ENCODE measurements around the gene CLEC16A. TPM values are rescaled to one million over a fixed set of nuclear protein-coding genes. Genes with fewer than 3 reads are reported as not detected.

CLEC16A gene
- total and polyA plus RNA-seq, 2 donors: 10.9 to 19.9 TPM

DNA sequence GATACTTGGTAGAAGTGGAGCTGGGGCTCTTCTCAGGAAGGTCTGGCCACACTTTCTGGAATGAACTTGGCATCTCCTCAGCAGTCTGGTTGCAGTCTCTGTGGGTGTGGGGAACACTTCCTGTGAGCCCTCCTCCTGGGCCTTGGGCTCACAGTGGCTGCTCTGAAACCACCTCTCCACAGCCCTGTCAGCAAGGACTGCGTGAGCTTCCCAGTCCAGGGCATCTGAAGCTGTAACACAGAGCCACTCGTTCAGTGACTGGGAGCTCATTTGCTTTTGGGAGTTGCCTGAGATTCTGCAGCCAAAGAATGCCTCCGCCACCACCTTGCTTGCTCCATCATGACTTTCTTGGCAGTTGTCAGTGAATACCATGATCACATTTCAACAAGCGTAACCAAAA is 60.0 kb downstream of the CLEC16A start:
- no peak for DNase-seq (ENCODE audit: extremely low spot score)
- Histone ChIP-seq H3K27ac (ENCODE audit: low read depth) (no peak overlapping the region), H3K4me1 (ENCODE audit: insufficient read depth) (no peaks in the 10 kb centered on the region), H3K36me3 (ENCODE audit: insufficient read depth) (no peaks in the 10 kb centered on the region), H3K4me3 (ENCODE audit: low read depth, low read length) (no peak overlapping the region)
- WGBS: 79% methylated on average over 4 of the region's 4 CpGs

DNA sequence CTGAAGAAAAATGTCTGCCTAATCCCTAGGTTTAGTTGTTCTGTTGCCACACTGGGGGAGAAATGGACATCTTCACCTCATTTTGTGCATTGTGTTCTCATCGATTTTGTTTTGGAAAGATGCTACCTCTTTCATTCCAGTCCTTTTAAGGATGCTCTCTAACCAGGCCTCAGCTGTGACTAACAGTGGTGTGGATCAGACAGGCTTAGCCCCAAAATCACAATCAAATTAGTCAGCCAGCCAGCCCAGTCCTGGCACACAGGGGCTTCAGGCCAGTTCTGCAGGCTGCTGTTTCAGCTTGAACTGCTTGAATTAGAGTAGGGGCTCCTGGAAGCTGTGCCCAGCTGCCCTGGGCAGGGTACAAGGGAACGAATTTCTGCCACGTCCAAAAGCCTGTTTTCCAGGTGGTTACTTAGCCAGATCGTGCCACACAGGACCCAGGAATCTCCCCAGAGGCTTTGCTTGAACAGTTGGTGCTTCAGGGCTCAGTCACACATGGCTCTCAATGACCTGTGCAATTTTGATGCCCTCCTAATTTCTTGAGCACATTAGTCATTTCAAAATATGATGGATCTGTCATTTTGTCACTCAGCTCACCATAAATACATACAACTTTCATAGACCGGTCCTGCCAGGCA is 60.7 kb downstream of the CLEC16A start:
- no peak for DNase-seq (ENCODE audit: extremely low spot score)
- Histone ChIP-seq H3K4me1 (ENCODE audit: insufficient read depth) (no peaks in the 10 kb centered on the region), H3K27ac (ENCODE audit: low read depth) (no peak overlapping the region), H3K4me3 (ENCODE audit: low read depth, low read length) (no peak overlapping the region), H3K36me3 (ENCODE audit: insufficient read depth) (no peaks in the 10 kb centered on the region)
- 74% methylated on average over 5 of the region's 5 CpGs for WGBS

GRCh38 chr16:11005611-11005975 is 61.2 kb downstream of the CLEC16A start:
- Histone ChIP-seq H3K36me3 (ENCODE audit: insufficient read depth) (no peaks in the 10 kb centered on the region), H3K27ac (ENCODE audit: low read depth) (no peak overlapping the region), H3K4me1 (ENCODE audit: insufficient read depth) (no peaks in the 10 kb centered on the region), H3K4me3 (ENCODE audit: low read depth, low read length) (no peak overlapping the region)
- DNase-seq (ENCODE audit: extremely low spot score): no peak
- 68% methylated on average over 4 of the region's 4 CpGs for WGBS

- no peak for DNase-seq (ENCODE audit: extremely low spot score)
- no peaks in the 10 kb centered on the region for H3K36me3 ChIP-seq (ENCODE audit: insufficient read depth)
- H3K4me1 ChIP-seq (ENCODE audit: insufficient read depth): no peaks in the 10 kb centered on the region
- no peak overlapping the region for H3K27ac ChIP-seq (ENCODE audit: low read depth)
- 86% methylated on average over 2 of the region's 2 CpGs for WGBS
- H3K4me3 ChIP-seq (ENCODE audit: low read depth, low read length): no peak overlapping the region
Observed at GRCh38 chr16:11006656-11007055, 62.3 kb downstream of the CLEC16A start.

DNA sequence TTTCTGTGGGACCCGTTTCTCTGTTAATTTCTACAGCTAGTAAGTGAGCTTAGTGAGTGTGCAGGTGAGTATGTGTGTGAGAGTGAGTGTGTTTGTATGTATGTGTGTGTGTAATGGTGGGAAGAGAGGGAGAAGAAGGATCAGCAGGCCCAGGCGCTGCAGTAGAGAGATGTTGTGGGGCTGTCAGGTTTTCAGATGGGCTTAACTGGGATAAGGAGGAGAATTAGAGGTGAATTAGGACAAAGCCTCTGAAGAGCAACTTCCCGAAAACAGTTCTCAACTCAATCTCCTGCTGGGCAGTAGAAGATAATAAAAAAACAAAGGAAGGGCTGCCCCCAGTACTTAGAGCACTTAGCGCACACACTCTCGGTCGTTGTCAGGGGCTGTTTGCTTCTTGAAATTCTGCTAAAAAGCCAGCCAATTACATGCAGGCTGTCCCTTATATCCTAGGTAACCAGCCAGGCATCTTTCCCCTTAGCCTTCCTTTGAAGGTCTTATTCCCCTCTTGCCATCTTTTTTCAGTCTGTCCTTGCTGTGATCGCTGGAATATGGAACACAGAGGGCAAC is 63.4 kb downstream of the CLEC16A start:
- Histone ChIP-seq H3K27ac (ENCODE audit: low read depth) (no peak overlapping the region), H3K4me3 (ENCODE audit: low read depth, low read length) (no peak overlapping the region), H3K4me1 (ENCODE audit: insufficient read depth) (no peaks in the 10 kb centered on the region), H3K36me3 (ENCODE audit: insufficient read depth) (no peaks in the 10 kb centered on the region)
- DNase-seq (ENCODE audit: extremely low spot score): no peak
- 82% methylated on average over 7 of the region's 7 CpGs for WGBS

- WGBS: 91% methylated on average over 8 of the region's 8 CpGs
- no peaks in the 10 kb centered on the region for H3K36me3 ChIP-seq (ENCODE audit: insufficient read depth)
- no peak overlapping the region for H3K27ac ChIP-seq (ENCODE audit: low read depth)
- no peak overlapping the region for H3K4me3 ChIP-seq (ENCODE audit: low read depth, low read length)
- H3K4me1 ChIP-seq (ENCODE audit: insufficient read depth): no peaks in the 10 kb centered on the region
- DNase-seq (ENCODE audit: extremely low spot score): no peak
Observed at GRCh38 chr16:11009027-11009755, 64.8 kb downstream of the CLEC16A start.

GRCh38 chr16:11010575-11011221 is 66.3 kb downstream of the CLEC16A start:
- Histone ChIP-seq H3K36me3 (ENCODE audit: insufficient read depth) (no peaks in the 10 kb centered on the region), H3K4me3 (ENCODE audit: low read depth, low read length) (no peak overlapping the region), H3K27ac (ENCODE audit: low read depth) (no peak overlapping the region), H3K4me1 (ENCODE audit: insufficient read depth) (no peaks in the 10 kb centered on the region)
- WGBS: 91% methylated on average over 12 of the region's 12 CpGs
- no peak for DNase-seq (ENCODE audit: extremely low spot score)

DNA sequence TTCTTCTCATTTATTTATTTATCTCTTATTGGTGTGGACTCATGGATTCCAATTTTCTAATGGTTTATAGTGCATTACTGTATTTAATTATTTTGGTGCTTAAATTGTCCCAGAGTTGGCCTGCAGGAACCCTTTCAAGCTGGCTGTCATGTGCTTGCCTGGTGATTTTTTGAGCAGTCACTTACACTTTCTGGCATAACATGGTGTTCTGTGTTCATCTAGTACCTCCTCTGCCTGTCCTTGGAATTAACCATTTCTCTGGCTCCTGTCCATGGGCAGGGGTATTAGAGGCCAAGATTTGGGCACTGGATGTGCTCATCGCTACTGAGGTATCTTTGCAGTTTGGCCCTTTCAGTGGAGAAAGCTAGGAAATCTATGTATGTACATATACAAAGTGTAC is 67.0 kb downstream of the CLEC16A start:
- 100% methylated on average over 1 of the region's 1 CpG for WGBS
- Histone ChIP-seq H3K36me3 (ENCODE audit: insufficient read depth) (no peaks in the 10 kb centered on the region), H3K27ac (ENCODE audit: low read depth) (no peak overlapping the region), H3K4me1 (ENCODE audit: insufficient read depth) (no peaks in the 10 kb centered on the region), H3K4me3 (ENCODE audit: low read depth, low read length) (no peak overlapping the region)
- no peak for DNase-seq (ENCODE audit: extremely low spot score)

DNA sequence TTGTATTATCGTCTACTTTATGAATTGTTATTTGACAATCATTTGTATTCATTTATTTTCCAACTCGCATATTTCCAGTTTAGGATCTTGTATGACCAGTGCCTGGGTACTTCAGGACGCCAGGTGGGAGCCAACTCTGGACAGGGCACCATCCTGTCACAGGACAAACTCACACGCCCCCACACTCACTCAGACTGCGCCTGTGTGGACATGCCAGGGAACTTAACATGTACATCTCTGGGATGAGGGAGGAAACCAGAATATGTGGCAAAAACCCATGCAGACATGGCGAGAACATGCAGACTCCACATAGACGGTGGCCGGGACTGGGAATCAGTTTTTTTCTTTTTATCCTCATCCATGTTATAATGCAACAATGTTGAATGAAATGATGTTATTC is 68.5 kb downstream of the CLEC16A start:
- no peaks in the 10 kb centered on the region for H3K36me3 ChIP-seq (ENCODE audit: insufficient read depth)
- DNase-seq (ENCODE audit: extremely low spot score): no peak
- H3K4me3 ChIP-seq (ENCODE audit: low read depth, low read length): no peak overlapping the region
- H3K4me1 ChIP-seq (ENCODE audit: insufficient read depth): no peaks in the 10 kb centered on the region
- WGBS: 97% methylated on average over 8 of the region's 8 CpGs
- H3K27ac ChIP-seq (ENCODE audit: low read depth): no peak overlapping the region

DNA sequence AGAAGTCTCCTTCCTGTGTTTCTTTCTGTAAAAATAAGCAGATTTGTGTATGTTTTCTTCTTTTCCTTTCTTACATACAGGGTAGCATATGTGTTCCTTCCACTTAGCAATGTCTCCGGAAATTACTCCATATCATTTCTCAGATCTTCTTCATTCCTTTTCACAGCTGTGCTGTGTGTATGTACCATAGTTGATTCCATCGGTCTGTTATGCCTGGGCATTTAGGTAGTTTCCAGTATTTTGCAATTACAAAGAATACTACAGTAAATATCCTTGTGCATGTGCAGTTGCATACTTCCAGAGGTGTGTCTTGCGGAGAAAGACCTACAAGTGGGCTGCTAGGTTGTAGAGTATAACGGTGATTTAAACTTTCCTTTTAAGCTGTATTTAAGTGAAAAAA is 69.8 kb downstream of the CLEC16A start:
- H3K4me1 ChIP-seq (ENCODE audit: insufficient read depth): no peaks in the 10 kb centered on the region
- no peak overlapping the region for H3K27ac ChIP-seq (ENCODE audit: low read depth)
- H3K4me3 ChIP-seq (ENCODE audit: low read depth, low read length): no peak overlapping the region
- no peak for DNase-seq (ENCODE audit: extremely low spot score)
- 77% methylated on average over 4 of the region's 4 CpGs for WGBS
- H3K36me3 ChIP-seq (ENCODE audit: insufficient read depth): no peaks in the 10 kb centered on the region

DNA sequence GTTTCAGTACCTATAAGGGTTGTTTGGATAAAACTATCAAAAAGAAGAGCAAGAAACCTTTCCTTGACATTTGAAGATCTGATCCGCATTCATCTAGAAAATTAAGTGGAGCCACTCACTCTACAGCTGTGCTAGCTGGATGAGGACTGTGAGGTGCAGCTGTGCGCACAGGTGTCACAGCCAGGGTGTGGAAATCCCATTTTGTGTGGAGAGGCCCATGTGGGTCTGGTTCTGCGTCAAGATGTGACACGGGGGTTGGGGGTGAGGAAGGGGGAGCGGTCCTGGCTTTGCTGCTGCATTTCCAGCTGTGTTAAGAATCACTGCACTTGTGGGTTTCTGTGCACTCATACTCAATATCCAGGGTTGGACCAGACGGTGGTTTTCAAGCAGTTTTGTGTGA is 70.7 kb downstream of the CLEC16A start:
- no peak overlapping the region for H3K4me3 ChIP-seq (ENCODE audit: low read depth, low read length)
- no peaks in the 10 kb centered on the region for H3K36me3 ChIP-seq (ENCODE audit: insufficient read depth)
- H3K27ac ChIP-seq (ENCODE audit: low read depth): no peak overlapping the region
- WGBS: 92% methylated on average over 6 of the region's 6 CpGs
- no peaks in the 10 kb centered on the region for H3K4me1 ChIP-seq (ENCODE audit: insufficient read depth)
- no peak for DNase-seq (ENCODE audit: extremely low spot score)

DNA sequence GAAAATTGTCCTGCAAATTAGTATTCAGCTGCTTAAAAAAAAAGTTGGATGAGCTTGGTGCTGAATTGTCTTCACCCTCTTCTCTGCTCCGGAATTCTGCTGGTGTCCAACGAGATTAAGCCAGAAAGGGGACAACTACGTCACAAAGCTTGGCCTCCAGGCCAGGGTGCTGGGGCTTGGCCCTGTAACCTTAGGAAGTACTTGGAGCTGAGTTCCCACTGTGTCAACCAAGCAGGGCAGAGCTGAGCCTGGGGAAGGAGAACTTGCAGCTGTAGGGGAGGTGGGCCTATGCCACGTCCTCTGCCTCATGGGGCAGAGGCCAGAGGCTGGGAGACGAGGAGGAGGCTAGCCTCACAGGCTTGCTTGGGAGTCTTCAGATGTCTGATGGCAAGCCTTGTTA is 71.2 kb downstream of the CLEC16A start:
- Histone ChIP-seq H3K4me3 (ENCODE audit: low read depth, low read length) (no peak overlapping the region), H3K4me1 (ENCODE audit: insufficient read depth) (no peaks in the 10 kb centered on the region), H3K27ac (ENCODE audit: low read depth) (no peak overlapping the region), H3K36me3 (ENCODE audit: insufficient read depth) (no peaks in the 10 kb centered on the region)
- 92% methylated on average over 5 of the region's 5 CpGs for WGBS
- no peak for DNase-seq (ENCODE audit: extremely low spot score)

DNA sequence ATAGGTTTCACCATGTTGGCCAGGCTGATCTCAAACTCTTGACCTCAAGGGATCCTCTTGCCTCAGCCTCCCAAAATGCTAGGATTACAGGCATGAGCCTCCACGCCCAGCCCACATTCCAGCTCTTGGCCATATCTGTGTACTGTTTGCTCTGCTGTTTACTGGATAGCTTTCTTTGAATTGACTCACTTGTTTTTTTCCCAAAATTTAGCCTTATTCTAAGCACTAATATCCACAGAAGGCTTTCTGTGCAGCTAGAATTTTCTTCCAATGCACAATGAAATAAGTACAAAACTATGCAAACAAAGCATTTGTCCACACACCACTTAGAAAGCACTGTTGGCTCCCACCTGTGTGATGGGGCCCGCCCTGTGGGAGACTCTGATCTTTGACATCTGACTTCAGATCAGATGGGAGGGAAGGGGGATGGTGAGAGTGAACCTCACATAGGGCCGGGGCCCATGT is 72.2 kb downstream of the CLEC16A start:
- no peak overlapping the region for H3K27ac ChIP-seq (ENCODE audit: low read depth)
- WGBS: 78% methylated on average over 3 of the region's 3 CpGs

GRCh38 chr16:11016993-11017392 is 72.6 kb downstream of the CLEC16A start:
- Histone ChIP-seq H3K36me3 (ENCODE audit: insufficient read depth) (no peaks in the 10 kb centered on the region), H3K4me3 (ENCODE audit: low read depth, low read length) (no peak overlapping the region), H3K4me1 (ENCODE audit: insufficient read depth) (no peaks in the 10 kb centered on the region), H3K27ac (ENCODE audit: low read depth) (no peak overlapping the region)
- DNase-seq (ENCODE audit: extremely low spot score): no peak
- WGBS: 50% methylated on average over 9 of the region's 9 CpGs

More for the DNA sequence above, 72.2 kb downstream of the CLEC16A start:
- Histone ChIP-seq H3K4me3 (ENCODE audit: low read depth, low read length) (no peak overlapping the region), H3K36me3 (ENCODE audit: insufficient read depth) (no peaks in the 10 kb centered on the region), H3K4me1 (ENCODE audit: insufficient read depth) (no peaks in the 10 kb centered on the region)
- DNase-seq (ENCODE audit: extremely low spot score): no peak
